Measurements from ENCODE around the gene CPNE7. TPM values are rescaled to one million over a fixed set of nuclear protein-coding genes. Genes with fewer than 3 reads are reported as not detected.

CPNE7 gene
- total RNA-seq, 2 donors from 2014 or later = 4.7 to 8.2 TPM

Other genes starting within 250 kb of the CPNE7 start
- 100 to 1,000 TPM; 197 to 251 TPM for gene ANKRD11, start 85.2 kb upstream of the CPNE7 start, total RNA-seq
- gene SPG7, start 67.4 kb upstream of the CPNE7 start, total RNA-seq = 100 to 1,000 TPM; 140 to 154 TPM
- gene RPL13, start 15.1 kb upstream of the CPNE7 start, total RNA-seq = 1,000 to 10,000 TPM; 4,192 to 4,476 TPM
- not detected for gene DPEP1, start 37.9 kb downstream of the CPNE7 start, total RNA-seq
- 10 to 100 TPM; 75.3 to 76.9 TPM for gene CHMP1A, start 82.0 kb downstream of the CPNE7 start, total RNA-seq
- 10 to 100 TPM in 1 of 2 donors, 1 to 10 TPM in 1; 8.3 to 10.1 TPM for gene SPATA33, start 82.1 kb downstream of the CPNE7 start, total RNA-seq
- gene CDK10, start 110.9 kb downstream of the CPNE7 start, total RNA-seq = 10 to 100 TPM; 83.0 to 86.0 TPM
- 10 to 100 TPM; 20.6 to 30.8 TPM for gene SPATA2L, start 125.9 kb downstream of the CPNE7 start, total RNA-seq
- 10 to 100 TPM; 18.8 to 23.2 TPM for gene VPS9D1, start 145.1 kb downstream of the CPNE7 start, total RNA-seq
- gene ZNF276, start 145.8 kb downstream of the CPNE7 start, total RNA-seq = 100 to 1,000 TPM; 103 to 104 TPM
- gene FANCA, start 240.9 kb downstream of the CPNE7 start, total RNA-seq = 10 to 100 TPM; 10.7 to 12.7 TPM

Data from T-helper 17 cell (primary cell).